Measurements from ENCODE around the gene SDR9C7.

DNA sequence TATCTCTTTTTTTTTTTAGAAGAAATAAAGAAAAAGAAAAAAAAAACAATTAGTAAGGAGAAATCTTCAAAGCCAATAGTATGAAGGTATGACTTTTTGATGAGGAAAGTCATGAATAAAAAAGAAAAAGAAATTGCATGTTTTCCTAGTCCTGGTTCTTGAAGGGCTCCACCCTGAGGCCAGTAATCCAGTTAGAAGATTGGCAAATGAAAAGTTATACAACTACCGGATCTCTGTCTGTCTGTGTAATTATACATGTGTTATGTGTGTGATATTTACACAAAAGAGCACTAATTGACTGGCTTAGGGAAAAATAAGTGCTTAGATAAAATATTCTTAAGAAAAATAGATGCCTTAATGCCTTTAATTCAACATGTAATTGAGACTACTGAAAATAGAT lies 28.4 kb downstream of the SDR9C7 start:
- TF ChIP-seq, protein P1, sequence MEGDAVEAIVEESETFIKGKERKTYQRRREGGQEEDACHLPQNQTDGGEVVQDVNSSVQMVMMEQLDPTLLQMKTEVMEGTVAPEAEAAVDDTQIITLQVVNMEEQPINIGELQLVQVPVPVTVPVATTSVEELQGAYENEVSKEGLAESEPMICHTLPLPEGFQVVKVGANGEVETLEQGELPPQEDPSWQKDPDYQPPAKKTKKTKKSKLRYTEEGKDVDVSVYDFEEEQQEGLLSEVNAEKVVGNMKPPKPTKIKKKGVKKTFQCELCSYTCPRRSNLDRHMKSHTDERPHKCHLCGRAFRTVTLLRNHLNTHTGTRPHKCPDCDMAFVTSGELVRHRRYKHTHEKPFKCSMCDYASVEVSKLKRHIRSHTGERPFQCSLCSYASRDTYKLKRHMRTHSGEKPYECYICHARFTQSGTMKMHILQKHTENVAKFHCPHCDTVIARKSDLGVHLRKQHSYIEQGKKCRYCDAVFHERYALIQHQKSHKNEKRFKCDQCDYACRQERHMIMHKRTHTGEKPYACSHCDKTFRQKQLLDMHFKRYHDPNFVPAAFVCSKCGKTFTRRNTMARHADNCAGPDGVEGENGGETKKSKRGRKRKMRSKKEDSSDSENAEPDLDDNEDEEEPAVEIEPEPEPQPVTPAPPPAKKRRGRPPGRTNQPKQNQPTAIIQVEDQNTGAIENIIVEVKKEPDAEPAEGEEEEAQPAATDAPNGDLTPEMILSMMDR (conservative IDR thresholded peaks at IDR 0.05; ENCODE audit: low read depth, low read length): no peak
- TF ChIP-seq EZH2phosphoT487 (IDR thresholded peaks at IDR 0.05; ENCODE audit: borderline replicate concordance, low read length) (no peak), EZH2 (IDR thresholded peaks at IDR 0.05; ENCODE audit: low read length, unreplicated experiment) (no peak)
